ENCODE results near the gene TMEM107.

DNA sequence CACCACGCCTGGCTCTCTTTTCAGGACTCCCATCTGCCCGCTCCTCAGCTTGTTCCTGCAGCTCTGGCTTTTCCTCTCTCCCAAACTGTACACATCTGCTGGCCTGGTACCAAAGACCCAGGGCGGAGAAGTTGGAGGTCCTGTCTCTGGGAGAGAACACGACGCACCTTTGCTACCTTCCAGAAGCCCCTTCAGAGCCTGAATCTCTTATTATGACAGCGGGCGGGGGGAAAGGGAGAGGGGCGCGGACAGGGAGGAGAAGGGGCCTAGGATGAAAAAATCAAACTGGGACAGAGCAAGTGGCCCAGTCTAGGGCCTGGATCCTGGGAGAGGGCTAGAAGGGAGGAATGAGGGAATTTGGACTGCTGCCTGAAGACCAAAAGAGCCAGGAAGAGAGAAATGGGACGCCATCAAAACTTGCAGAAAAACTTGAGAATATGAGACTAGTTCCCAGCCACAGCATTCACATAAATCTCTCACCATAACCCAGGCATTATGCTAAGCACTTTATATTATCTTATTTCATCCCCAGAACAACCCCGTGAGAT lies 21.5 kb downstream of the TMEM107 start:
- TF ChIP-seq, protein P1, sequence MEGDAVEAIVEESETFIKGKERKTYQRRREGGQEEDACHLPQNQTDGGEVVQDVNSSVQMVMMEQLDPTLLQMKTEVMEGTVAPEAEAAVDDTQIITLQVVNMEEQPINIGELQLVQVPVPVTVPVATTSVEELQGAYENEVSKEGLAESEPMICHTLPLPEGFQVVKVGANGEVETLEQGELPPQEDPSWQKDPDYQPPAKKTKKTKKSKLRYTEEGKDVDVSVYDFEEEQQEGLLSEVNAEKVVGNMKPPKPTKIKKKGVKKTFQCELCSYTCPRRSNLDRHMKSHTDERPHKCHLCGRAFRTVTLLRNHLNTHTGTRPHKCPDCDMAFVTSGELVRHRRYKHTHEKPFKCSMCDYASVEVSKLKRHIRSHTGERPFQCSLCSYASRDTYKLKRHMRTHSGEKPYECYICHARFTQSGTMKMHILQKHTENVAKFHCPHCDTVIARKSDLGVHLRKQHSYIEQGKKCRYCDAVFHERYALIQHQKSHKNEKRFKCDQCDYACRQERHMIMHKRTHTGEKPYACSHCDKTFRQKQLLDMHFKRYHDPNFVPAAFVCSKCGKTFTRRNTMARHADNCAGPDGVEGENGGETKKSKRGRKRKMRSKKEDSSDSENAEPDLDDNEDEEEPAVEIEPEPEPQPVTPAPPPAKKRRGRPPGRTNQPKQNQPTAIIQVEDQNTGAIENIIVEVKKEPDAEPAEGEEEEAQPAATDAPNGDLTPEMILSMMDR (IDR thresholded peaks at IDR 0.05) = no peak
- TF ChIP-seq ZFX (IDR thresholded peaks at IDR 0.05; ENCODE audit: borderline replicate concordance) = no peak

Data from 22Rv1 (cell line).